SK-N-SH (cell line): ENCODE results near the gene UTY. TPM values are rescaled to one million over a fixed set of nuclear protein-coding genes. Genes with fewer than 3 reads are reported as not detected.

Experiments used
- CTCF ChIA-PET: fragments of 300-600, 350-600 bp; formaldehyde crosslinking; extraction: SDS; loops from one replicate; lab custom pipeline; 2021; lab: Yijun Ruan, JAX
- POLR2A ChIA-PET: fragments of 350-600 bp; sonication (Branson Sonifier 250); formaldehyde crosslinking; extraction: SDS; loops from one replicate; lab custom pipeline; 2020; ENCODE audit warnings: antibody characterized with exemption, inconsistent platforms; lab: Yijun Ruan, JAX
- DNase-seq: peaks from one replicate; pipeline ENCODE4 v3.0.0; 2012
- H2AFZ ChIP-seq: fragments of 200-600 bp; sonication (generic); 2 replicates; pipeline ENCODE4 v1.8.1; 2016; ENCODE audit warnings: antibody characterized with exemption, mild to moderate bottlenecking, low read depth
- H3F3A ChIP-seq: fragments of 200-600 bp; sonication (generic); replicated peaks from 2 replicates; pipeline ENCODE3; 2016; ENCODE audit warnings: antibody characterized with exemption, mild to moderate bottlenecking; ENCODE audit not compliant: insufficient read depth
- H3K27ac ChIP-seq, 2 experiments: fragments of 200-500 bp in 1 of 2; fragments of 200-600 bp in 1 of 2; sonication (Bioruptor generic) in 1 of 2; sonication (generic), shearing (Covaris generic) in 1 of 2; 2 replicates each; pipeline versions ENCODE4 v1.5.1 to v1.6.1; 2014 to 2016; ENCODE audit warnings: low read depth in 2 of 2, inconsistent platforms in 1 of 2, low read length in 1 of 2, mild to moderate bottlenecking in 1 of 2, mixed read lengths in 1 of 2
- H3K27me3 ChIP-seq: fragments of 200-600 bp; sonication (generic), shearing (Covaris generic); 2 replicates; pipeline ENCODE4 v1.6.1; 2016; ENCODE audit warnings: mixed run types; ENCODE audit not compliant: insufficient read depth
- H3K36me3 ChIP-seq, 2 experiments: fragments of 200-500 bp in 1 of 2; fragments of 200-600 bp in 1 of 2; sonication (Bioruptor generic) in 1 of 2; sonication (generic) in 1 of 2; replicated peaks in 1 of 2; 2 replicates each; pipeline versions ENCODE3 to v1.5.1; 2014 to 2016; ENCODE audit warnings: low read length in 1 of 2, mild to moderate bottlenecking in 1 of 2; ENCODE audit not compliant: insufficient read depth in 2 of 2, control insufficient read depth in 1 of 2
- H3K4me1 ChIP-seq, 2 experiments: fragments of 200-500 bp in 1 of 2; fragments of 200-600 bp in 1 of 2; sonication (Bioruptor generic) in 1 of 2; sonication (generic), shearing (Covaris generic) in 1 of 2; 2 replicates each; pipeline versions ENCODE4 v1.5.1 to v1.6.1; 2014 to 2016; ENCODE audit warnings: low read depth in 1 of 2, low read length in 1 of 2, mixed run types in 1 of 2; ENCODE audit not compliant: insufficient read depth in 2 of 2, control insufficient read depth in 1 of 2
- H3K4me2 ChIP-seq: fragments of 200-600 bp; sonication (generic), shearing (Covaris generic); 2 replicates; pipeline ENCODE4 v1.6.1; 2017; ENCODE audit warnings: mixed run types
- H3K4me3 ChIP-seq, 2 experiments: fragments of 200-500 bp in 1 of 2; fragments of 200-600 bp in 1 of 2; sonication (Bioruptor generic) in 1 of 2; sonication (generic), shearing (Covaris generic) in 1 of 2; 2 replicates each; pipeline versions ENCODE4 v1.5.1 to v1.8.1; 2014 to 2016; ENCODE audit warnings: low read depth in 2 of 2, inconsistent platforms in 1 of 2, low read length in 1 of 2, mild to moderate bottlenecking in 1 of 2, mixed read lengths in 1 of 2, moderate library complexity in 1 of 2
- H3K79me2 ChIP-seq: fragments of 200-600 bp; sonication (generic); 2 replicates; pipeline ENCODE4 v1.8.1; 2017; ENCODE audit warnings: mild to moderate bottlenecking; ENCODE audit not compliant: insufficient read depth
- H3K9ac ChIP-seq: fragments of 200-600 bp; sonication (generic); 2 replicates; pipeline ENCODE4 v1.6.1; 2017; ENCODE audit warnings: mixed run types
- H3K9me2 ChIP-seq: fragments of 200-600 bp; sonication (generic); 2 replicates; pipeline ENCODE4 v1.6.1; 2017; ENCODE audit warnings: mixed run types
- H3K9me3 ChIP-seq: fragments of 200-600 bp; sonication (generic); 2 replicates; pipeline ENCODE4 v1.6.1; 2017; ENCODE audit warnings: mixed run types, mild to moderate bottlenecking, moderate library complexity
- H4K20me1 ChIP-seq: fragments of 200-600 bp; sonication (generic); 2 replicates; pipeline ENCODE4 v1.6.1; 2017; ENCODE audit warnings: mild to moderate bottlenecking, mixed run types; ENCODE audit not compliant: insufficient read depth
- CHD2 ChIP-seq: fragments of 150-350 bp; IDR thresholded peaks from 2 replicates; pipeline ENCODE4 v1.6.1; 2018; ENCODE audit warnings: low read length; ENCODE audit not compliant: partially characterized antibody
- EP300 ChIP-seq, 2 experiments: IDR thresholded peaks; 2 replicates each; pipeline versions ENCODE4 v1.4.0 to v1.6.1; 2012; ENCODE audit warnings: borderline replicate concordance in 1 of 2, low read depth in 1 of 2, low read length in 1 of 2
- EZH2phosphoT487 ChIP-seq: fragments of 200-600 bp; sonication (generic); IDR thresholded peaks from 2 replicates; pipeline ENCODE4 v1.6.1; 2017; ENCODE audit warnings: low read depth, mixed run types, mild to moderate bottlenecking, antibody characterized with exemption, moderate library complexity, borderline replicate concordance
- FOSL2 ChIP-seq: IDR thresholded peaks from 2 replicates; pipeline ENCODE4 v1.4.0; 2012; ENCODE audit warnings: low read depth, mild to moderate bottlenecking, moderate library complexity, borderline replicate concordance
- FOXJ3 ChIP-seq: sonication (generic); formaldehyde crosslinking; IDR thresholded peaks from 2 replicates; pipeline ENCODE4 v1.5.1; 2020; ENCODE audit warnings: mild to moderate bottlenecking, missing genetic modification reagents
- FOXM1 ChIP-seq: IDR thresholded peaks from 2 replicates; pipeline ENCODE4 v1.4.0; 2012; ENCODE audit warnings: low read depth, mild to moderate bottlenecking
- GABPA ChIP-seq: IDR thresholded peaks from 2 replicates; pipeline ENCODE4 v1.4.0; 2012; ENCODE audit warnings: low read depth, mild to moderate bottlenecking
- GATA2 ChIP-seq: sonication (generic); formaldehyde crosslinking; IDR thresholded peaks from 2 replicates; pipeline ENCODE4 v1.5.0; 2020; ENCODE audit warnings: mild to moderate bottlenecking, missing genetic modification reagents
- IRF3 ChIP-seq: fragments of 150-350 bp; IDR thresholded peaks from 2 replicates; pipeline ENCODE4 v1.6.1; 2016; ENCODE audit warnings: mild to moderate bottlenecking, low read depth, low read length
- MAX ChIP-seq: IDR thresholded peaks from 2 replicates; pipeline ENCODE4 v1.4.0; 2012; ENCODE audit warnings: low read depth
- MEF2A ChIP-seq: IDR thresholded peaks from 2 replicates; pipeline ENCODE4 v1.4.0; 2012; ENCODE audit warnings: low read depth, borderline replicate concordance
- MXI1 ChIP-seq: IDR thresholded peaks from 2 replicates; pipeline ENCODE4 v1.6.1; 2012; ENCODE audit warnings: mild to moderate bottlenecking, low read depth, low read length, improper control_type of control experiment
- POLR2AphosphoS5 ChIP-seq: IDR thresholded peaks from 2 replicates; pipeline ENCODE4 v1.6.1; 2012; ENCODE audit warnings: low read depth, low read length
- REST ChIP-seq: IDR thresholded peaks from 2 replicates; pipeline ENCODE4 v1.6.1; 2012; ENCODE audit warnings: mild to moderate bottlenecking, low read depth, low read length, moderate library complexity
- RFX5 ChIP-seq: IDR thresholded peaks from 2 replicates; pipeline ENCODE4 v1.6.1; 2012; ENCODE audit warnings: mild to moderate bottlenecking, improper control_type of control experiment, low read length
- SIN3A ChIP-seq: IDR thresholded peaks from 2 replicates; pipeline ENCODE4 v1.6.1; 2012; ENCODE audit warnings: low read depth, mild to moderate bottlenecking, low read length, moderate library complexity, borderline replicate concordance
- TAF1 ChIP-seq: IDR thresholded peaks from 2 replicates; pipeline ENCODE4 v1.6.1; 2012; ENCODE audit warnings: low read depth, mild to moderate bottlenecking, low read length, moderate library complexity, borderline replicate concordance
- YY1 ChIP-seq: IDR thresholded peaks from 2 replicates; pipeline ENCODE4 v1.4.0; 2012; ENCODE audit warnings: low read depth, mild to moderate bottlenecking
- ZBTB33 ChIP-seq: IDR thresholded peaks from 2 replicates; pipeline ENCODE4 v1.4.0; 2012; ENCODE audit warnings: low read depth, borderline replicate concordance
- WGBS: methylation state at CpG from one replicate; pipeline ENCODE4 v1.1.6; 2017; ENCODE audit warnings: low lambda C conversion rate; 5-methylcytosine and 5-hydroxymethylcytosine counted together
- polyA plus RNA-seq, 3 experiments: library from polyadenylated mRNA; depleted of rRNA; stranded (reverse); fragments of >200 nt; gene quantifications; 2 replicates each; pipeline ENCODE4 v1.2.3, GENCODE V29; 2012

UTY gene
- polyA plus RNA-seq, 1 of the 3 experiments (the other 2 are of a cell fraction) = not detected

- TF ChIP-seq RFX5 (no peak), IRF3 (no peak), GABPA (no peak), MEF2A (no peak), ZBTB33 (no peak), POLR2AphosphoS5 (no peak), MXI1 (no peak), FOXM1 (no peak), FOXJ3 (no peak), SIN3A (no peak), TAF1 (no peak), GATA2 (CRISPR knock-in tag) (no peak), YY1 (no peak), FOSL2 (no peak), EP300 (IDR thresholded peaks at IDR 0.05; ENCODE audit: borderline replicate concordance in 1 of 2, low read depth in 1 of 2, low read length in 1 of 2) (no peak), CHD2 (no peak), MAX (no peak), EZH2phosphoT487 (no peak), REST (no peak)
Observed at GRCh38 chrY:13233118-13233517, 246.7 kb downstream of the UTY start.

More at GRCh38 chrY:13233118-13233517, 246.7 kb downstream of the UTY start:
- CTCF ChIA-PET = no interaction called here
- Histone ChIP-seq H3K27ac (no peak overlapping the region), H3K4me2 (no peak overlapping the region), H3K9ac (no peak overlapping the region), H3K4me3 (no peak overlapping the region), H2AFZ (no peak overlapping the region), H3F3A (no peaks in the 10 kb centered on the region), H3K36me3 (no peaks in the 10 kb centered on the region), H3K79me2 (no peaks in the 10 kb centered on the region), H3K9me3 (no peaks in the 10 kb centered on the region), H3K9me2 (no peaks in the 10 kb centered on the region), H3K27me3 (no peaks in the 10 kb centered on the region), H3K4me1 (no peaks in the 10 kb centered on the region), H4K20me1 (no peaks in the 10 kb centered on the region)
- WGBS = no CpG with 5 or more reads among the region's 1 CpG
- POLR2A ChIA-PET = no interaction called here
- no peak for DNase-seq
